DND-41 (cell line): Measurements from ENCODE around the gene GABRP.

ENCODE experiments used
- CTCF ChIP-seq: IDR thresholded peaks from 2 replicates; pipeline ENCODE4 v1.5.1; 2012; ENCODE audit warnings: borderline replicate concordance, low read length, moderate library complexity, mild to moderate bottlenecking; ENCODE audit not compliant: poor library complexity, severe bottlenecking; ENCODE audit errors: extremely low read depth
- EZH2 ChIP-seq: IDR thresholded peaks from 3 replicates; pipeline ENCODE4 v1.6.1; 2012; ENCODE audit warnings: borderline replicate concordance, low read depth, mild to moderate bottlenecking, moderate library complexity, low read length, inconsistent platforms; ENCODE audit not compliant: severe bottlenecking

DNA sequence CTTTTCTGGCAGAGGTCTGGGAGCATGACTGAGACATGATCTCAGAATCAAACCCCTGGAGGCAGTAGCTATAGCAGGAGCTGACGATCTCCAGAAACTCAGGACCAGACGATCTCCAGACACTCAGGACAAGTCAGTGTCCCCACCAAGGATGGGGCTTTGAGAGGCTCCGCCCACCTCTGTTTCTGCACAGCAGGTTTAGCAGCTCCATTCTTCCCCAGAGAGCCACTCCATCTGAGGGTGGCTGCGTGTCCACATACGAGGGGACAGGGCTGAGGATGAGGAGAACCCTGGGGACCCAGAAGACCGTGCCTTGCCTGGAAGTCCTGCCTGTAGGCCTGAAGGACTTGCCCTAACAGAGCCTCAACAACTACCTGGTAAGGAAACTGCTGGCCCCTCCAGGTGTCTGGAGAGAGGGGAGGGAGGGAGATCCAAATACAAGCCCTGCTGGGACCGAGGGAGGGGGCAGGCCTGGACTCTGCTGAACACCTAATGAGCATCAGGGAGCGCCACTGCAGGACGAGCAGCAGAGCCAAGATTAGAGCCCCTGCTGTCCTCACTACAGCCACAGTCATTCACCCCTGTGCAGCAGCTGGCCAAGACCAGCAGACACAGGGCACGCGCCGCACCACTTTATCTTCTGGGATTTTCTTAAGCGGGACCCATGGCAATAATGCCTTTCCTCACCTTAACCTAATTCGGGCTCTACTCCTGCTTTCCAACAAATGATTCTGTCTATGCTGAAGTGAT is at the start of gene GABRP:
- TF ChIP-seq CTCF (no peak), EZH2 (no peak)
